ENCODE results near the gene UTF1. TPM values are rescaled to one million over a fixed set of nuclear protein-coding genes. Genes with fewer than 3 reads are reported as not detected.

The UTF1 gene
- total and polyA plus RNA-seq, 9 of the 15 experiments (the other 6 are each of a cell fraction or from before 2014, with no cell fraction given) = 0.35 to 0.46 TPM; not detected in 7

GRCh38 chr10:133219782-133220181 is 10.2 kb upstream of the UTF1 start (continued):
- no peak for TF ChIP-seq ZNF407 (IDR thresholded peaks at IDR 0.05; ENCODE audit: low read depth)
- TF ChIP-seq XRCC3 (IDR thresholded peaks at IDR 0.05) = no peak
- TF ChIP-seq NR2F6 (CRISPR knock-in tag; IDR thresholded peaks at IDR 0.05) = no peak
- TF ChIP-seq CBX2 (IDR thresholded peaks at IDR 0.05; ENCODE audit: insufficient read depth, low read length, poor library complexity, severe bottlenecking) = no peak
- no peak for TF ChIP-seq CUX1 (CRISPR knock-in tag; IDR thresholded peaks at IDR 0.05)
- no peak for TF ChIP-seq THAP12 (CRISPR knock-in tag; IDR thresholded peaks at IDR 0.05)
- TF ChIP-seq EHMT2 (IDR thresholded peaks at IDR 0.05) = no peak
- no peak for TF ChIP-seq RAD51 (IDR thresholded peaks at IDR 0.05; ENCODE audit: borderline replicate concordance, low read depth)
- TF ChIP-seq ESRRA (IDR thresholded peaks at IDR 0.05; ENCODE audit: borderline replicate concordance, low read depth) = no peak
- TF ChIP-seq ZNF766 (CRISPR knock-in tag; conservative IDR thresholded peaks at IDR 0.05) = no peak
- no peak for TF ChIP-seq PRPF4 (IDR thresholded peaks at IDR 0.05; ENCODE audit: insufficient read depth, low read depth, low read length, poor library complexity, severe bottlenecking)

All from K562 (cell line).